ENCODE measurements around the gene EXOC6B. TPM values are rescaled to one million over a fixed set of nuclear protein-coding genes. Genes with fewer than 3 reads are reported as not detected.

Gene EXOC6B
- total RNA-seq, 1 donor from 2014 or later, result 7.7 TPM

DNA sequence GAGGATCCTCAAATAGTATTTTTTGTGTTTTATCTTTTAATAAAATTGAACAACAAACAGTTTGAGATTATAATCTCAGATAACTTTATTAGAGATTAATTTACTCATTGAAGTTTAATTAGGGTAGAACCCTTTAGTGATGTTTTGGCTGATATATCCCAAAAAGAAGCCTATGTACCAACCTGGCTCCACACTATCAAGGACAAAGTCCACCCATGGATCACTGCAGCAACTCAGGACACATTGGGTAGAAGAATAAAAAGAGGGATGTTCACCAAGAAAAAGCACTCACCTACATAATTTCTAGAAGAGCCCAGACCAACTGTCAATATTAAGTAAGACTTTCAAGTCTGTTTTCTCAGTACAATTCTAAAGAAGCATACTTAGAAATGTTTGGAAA, 112.9 kb downstream of the EXOC6B start:
- TF ChIP-seq, protein P1, sequence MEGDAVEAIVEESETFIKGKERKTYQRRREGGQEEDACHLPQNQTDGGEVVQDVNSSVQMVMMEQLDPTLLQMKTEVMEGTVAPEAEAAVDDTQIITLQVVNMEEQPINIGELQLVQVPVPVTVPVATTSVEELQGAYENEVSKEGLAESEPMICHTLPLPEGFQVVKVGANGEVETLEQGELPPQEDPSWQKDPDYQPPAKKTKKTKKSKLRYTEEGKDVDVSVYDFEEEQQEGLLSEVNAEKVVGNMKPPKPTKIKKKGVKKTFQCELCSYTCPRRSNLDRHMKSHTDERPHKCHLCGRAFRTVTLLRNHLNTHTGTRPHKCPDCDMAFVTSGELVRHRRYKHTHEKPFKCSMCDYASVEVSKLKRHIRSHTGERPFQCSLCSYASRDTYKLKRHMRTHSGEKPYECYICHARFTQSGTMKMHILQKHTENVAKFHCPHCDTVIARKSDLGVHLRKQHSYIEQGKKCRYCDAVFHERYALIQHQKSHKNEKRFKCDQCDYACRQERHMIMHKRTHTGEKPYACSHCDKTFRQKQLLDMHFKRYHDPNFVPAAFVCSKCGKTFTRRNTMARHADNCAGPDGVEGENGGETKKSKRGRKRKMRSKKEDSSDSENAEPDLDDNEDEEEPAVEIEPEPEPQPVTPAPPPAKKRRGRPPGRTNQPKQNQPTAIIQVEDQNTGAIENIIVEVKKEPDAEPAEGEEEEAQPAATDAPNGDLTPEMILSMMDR (conservative IDR thresholded peaks at IDR 0.05; ENCODE audit: low read depth, low read length), result no peak
- H3K4me3 ChIP-seq (ENCODE audit: low read depth, low read length), result no peak overlapping the region
- DNase-seq (ENCODE audit: low read depth), result no peak

DNA sequence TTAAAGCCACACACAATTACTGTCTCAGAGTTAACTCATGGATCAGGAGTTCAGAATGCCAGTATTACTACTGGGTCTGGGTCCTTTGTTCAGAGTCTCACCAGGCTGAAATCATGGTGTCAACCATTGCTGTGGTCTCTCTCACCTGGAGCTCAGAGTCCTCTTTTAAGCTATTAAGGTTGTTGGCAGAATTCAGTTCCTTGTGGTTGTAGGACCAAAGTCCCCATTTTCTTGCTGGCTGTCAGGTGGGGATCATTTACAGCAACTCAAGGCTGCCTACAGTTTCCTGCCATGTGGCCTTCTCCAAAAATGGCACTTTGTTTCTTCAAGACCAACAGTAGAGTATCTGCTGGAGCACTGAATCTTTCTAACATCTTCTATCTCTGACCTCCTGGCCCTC, 113.5 kb downstream of the EXOC6B start:
- TF ChIP-seq, protein P1 (conservative IDR thresholded peaks at IDR 0.05; ENCODE audit: low read depth, low read length), result no peak
- no peak for DNase-seq (ENCODE audit: low read depth)
- H3K4me3 ChIP-seq (ENCODE audit: low read depth, low read length), result no peak overlapping the region

DNA sequence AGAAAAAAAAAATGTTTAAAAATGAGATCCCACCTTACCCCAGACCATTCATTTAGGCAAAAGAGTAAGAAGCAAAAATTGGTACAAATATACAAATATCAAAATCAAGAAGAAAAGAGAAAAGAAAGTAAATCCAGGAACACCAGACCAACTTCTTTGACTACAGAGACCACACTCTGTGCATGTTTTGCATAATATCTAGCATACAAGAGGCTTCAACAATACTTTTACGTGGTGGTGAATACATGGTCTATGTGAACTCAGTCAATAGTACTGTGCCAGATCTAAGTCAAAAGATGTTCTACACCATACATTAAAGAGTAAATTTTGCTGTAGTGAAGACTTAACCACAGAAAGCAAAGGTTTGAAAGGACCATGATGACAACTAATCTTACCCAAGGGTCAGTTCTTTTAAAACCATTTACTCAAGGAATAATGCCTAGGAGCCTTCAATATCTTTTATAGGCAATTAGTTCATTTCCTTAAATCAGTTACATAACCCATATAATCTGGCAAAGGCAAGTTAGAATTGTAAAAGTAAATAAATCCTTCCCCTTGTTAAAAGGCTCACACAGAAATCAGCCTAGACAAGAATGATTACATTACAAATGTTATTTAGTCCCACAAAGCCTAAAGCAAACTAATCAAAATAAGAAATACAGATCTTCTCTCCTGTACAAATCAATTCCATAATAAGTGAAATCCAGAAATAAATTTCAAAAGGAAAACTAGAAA, 115.2 kb downstream of the EXOC6B start:
- TF ChIP-seq, protein P1 (conservative IDR thresholded peaks at IDR 0.05; ENCODE audit: low read depth, low read length), result no peak
- no peak for DNase-seq (ENCODE audit: low read depth)

DNA sequence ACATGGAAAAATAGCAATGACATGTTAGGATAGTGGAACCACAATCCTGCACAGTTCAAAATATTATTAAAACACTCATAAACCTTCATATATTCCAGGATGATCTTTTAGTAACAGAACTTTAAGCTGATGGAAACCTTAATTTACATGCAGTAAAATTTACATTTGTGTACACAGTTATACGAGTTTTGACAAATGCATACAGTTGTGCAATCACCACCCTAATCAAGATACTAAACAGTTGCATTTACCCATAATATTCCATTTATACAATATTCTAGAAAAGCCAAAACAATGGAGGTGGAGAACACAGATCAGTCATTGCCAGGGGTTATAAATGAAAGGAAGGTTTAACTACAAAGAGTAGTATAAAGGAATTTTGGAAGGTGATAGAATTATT, 117.6 kb downstream of the EXOC6B start:
- no peak for DNase-seq (ENCODE audit: low read depth)
- H3K4me3 ChIP-seq (ENCODE audit: low read depth, low read length), result no peak overlapping the region
- TF ChIP-seq, protein P1 (conservative IDR thresholded peaks at IDR 0.05; ENCODE audit: low read depth, low read length), result no peak

More for the DNA sequence above, 115.2 kb downstream of the EXOC6B start:
- no peak overlapping the region for H3K4me3 ChIP-seq (ENCODE audit: low read depth, low read length)

DNA sequence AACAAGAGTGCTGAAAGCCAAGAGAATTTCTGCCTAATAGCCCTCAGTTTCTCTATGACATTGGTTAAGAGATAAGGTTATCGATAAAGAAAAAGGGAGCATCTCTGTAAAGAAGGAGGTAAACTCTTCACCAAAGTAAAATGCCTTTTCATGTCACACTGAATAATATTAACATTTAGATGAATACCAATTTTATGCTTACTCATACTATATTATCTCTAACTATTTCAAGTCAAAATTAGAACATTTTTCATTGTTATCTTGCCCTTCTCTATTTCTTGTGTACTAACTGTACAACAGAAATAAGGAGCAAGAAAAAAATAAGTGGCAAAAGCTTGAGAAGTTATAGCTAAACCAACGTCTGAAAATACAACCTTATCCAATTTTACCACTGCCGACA, 127.5 kb downstream of the EXOC6B start:
- no peak overlapping the region for H3K4me3 ChIP-seq (ENCODE audit: low read depth, low read length)
- DNase-seq (ENCODE audit: low read depth), result no peak
- TF ChIP-seq, protein P1 (conservative IDR thresholded peaks at IDR 0.05; ENCODE audit: low read depth, low read length), result no peak

DNA sequence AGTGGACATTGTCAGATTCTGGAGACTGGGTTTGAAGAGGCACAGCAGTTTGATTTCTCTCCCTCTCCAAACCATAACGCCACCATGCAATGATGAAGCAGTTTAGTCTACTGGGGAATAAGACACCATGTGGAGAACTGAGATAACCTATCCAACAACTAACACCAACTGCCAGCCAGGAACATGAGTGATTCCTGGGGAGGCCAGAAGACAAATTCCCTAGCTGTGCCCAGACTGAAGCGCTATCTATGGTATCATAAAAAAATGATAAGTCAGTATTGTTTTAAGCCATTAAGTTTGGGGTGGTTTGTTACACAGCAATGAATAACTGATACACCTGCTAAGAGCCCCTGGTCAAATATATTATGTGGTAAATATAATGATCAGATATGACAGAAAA, 129.3 kb downstream of the EXOC6B start:
- no peak for DNase-seq (ENCODE audit: low read depth)
- no peak overlapping the region for H3K4me3 ChIP-seq (ENCODE audit: low read depth, low read length)
- TF ChIP-seq, protein P1 (conservative IDR thresholded peaks at IDR 0.05; ENCODE audit: low read depth, low read length), result no peak

DNA sequence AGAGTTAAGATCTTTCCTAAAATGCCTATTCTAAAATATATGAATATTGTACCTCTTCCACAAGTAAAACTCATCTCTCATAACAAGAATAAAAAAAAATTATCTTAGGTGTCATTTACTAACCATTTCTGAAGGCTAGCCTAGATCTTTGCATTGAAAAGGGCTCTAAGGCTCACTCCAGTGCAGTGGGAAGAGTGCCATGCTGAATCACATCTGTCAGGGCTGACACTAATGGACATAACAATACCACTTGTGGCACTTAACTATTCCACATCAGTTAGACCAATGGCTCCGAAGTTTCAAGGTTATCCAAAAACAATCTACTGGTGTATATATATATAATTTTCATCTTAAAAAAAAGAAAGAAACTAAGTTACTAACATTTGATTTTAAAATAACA, 130.2 kb downstream of the EXOC6B start:
- H3K4me3 ChIP-seq (ENCODE audit: low read depth, low read length), result no peak overlapping the region
- DNase-seq (ENCODE audit: low read depth), result no peak
- TF ChIP-seq, protein P1 (conservative IDR thresholded peaks at IDR 0.05; ENCODE audit: low read depth, low read length), result no peak

All from epithelial cell of proximal tubule (primary cell).